BE2C (cell line): ENCODE results near the gene SGCA.

Experiments
- DNase-seq: peaks from one replicate; pipeline ENCODE4 v3.0.0-alpha.2; 2020
- H3K27me3 ChIP-seq: fragments of 250-450 bp; sonication (Bioruptor Pico); 2 replicates; pipeline ENCODE4 v1.5.1; 2020; ENCODE audit warnings: mild to moderate bottlenecking
- H3K36me3 ChIP-seq: fragments of 250-450 bp; sonication (Bioruptor Pico); 2 replicates; pipeline ENCODE4 v1.5.1; 2020; ENCODE audit warnings: mild to moderate bottlenecking
- H3K4me1 ChIP-seq: fragments of 250-450 bp; sonication (Bioruptor Pico); 2 replicates; pipeline ENCODE4 v1.5.1; 2020
- H3K4me3 ChIP-seq: 2 replicates; pipeline ENCODE4 v1.5.1; 2011; ENCODE audit warnings: low read depth, low read length
- H3K9me3 ChIP-seq: fragments of 250-450 bp; sonication (Bioruptor Pico); 2 replicates; pipeline ENCODE4 v1.5.1; 2020
- CTCF ChIP-seq: IDR thresholded peaks from 2 replicates; pipeline ENCODE4 v1.5.1; 2012; ENCODE audit warnings: mild to moderate bottlenecking, low read depth, low read length

Gene SGCA

GRCh38 chr17:50181591-50182560 lies 16.1 kb downstream of the SGCA start:
- no peaks in the 10 kb centered on the region for H3K27me3 ChIP-seq
- H3K9me3 ChIP-seq = no peaks in the 10 kb centered on the region
- no peak for TF ChIP-seq CTCF
- H3K4me3 ChIP-seq = no peak overlapping the region
- H3K36me3 ChIP-seq = no peaks in the 10 kb centered on the region
- DNase-seq = no peak
- H3K4me1 ChIP-seq = peaks cover 3% of the 10 kb centered on the region

- no peaks in the 10 kb centered on the region for H3K27me3 ChIP-seq
- H3K4me3 ChIP-seq = no peak overlapping the region
- TF ChIP-seq CTCF = no peak
- H3K9me3 ChIP-seq = no peaks in the 10 kb centered on the region
- H3K36me3 ChIP-seq = no peaks in the 10 kb centered on the region
- no peak for DNase-seq
- peaks cover under 1% of the 10 kb centered on the region for H3K4me1 ChIP-seq
These were observed 17.1 kb downstream of the SGCA start for GRCh38 chr17:50182783-50183420.

- no peak for TF ChIP-seq CTCF
- no peaks in the 10 kb centered on the region for H3K27me3 ChIP-seq
- no peak for DNase-seq
- H3K4me3 ChIP-seq = no peak overlapping the region
- H3K4me1 ChIP-seq = no peaks in the 10 kb centered on the region
- no peaks in the 10 kb centered on the region for H3K36me3 ChIP-seq
- no peaks in the 10 kb centered on the region for H3K9me3 ChIP-seq
These were observed 17.7 kb downstream of the SGCA start for GRCh38 chr17:50183421-50183994.

- no peak for DNase-seq
- TF ChIP-seq CTCF = 0 out of 2 replicates have a peak, but pooled peaks have one; percentile 14
- H3K36me3 ChIP-seq = no peaks in the 10 kb centered on the region
- no peaks in the 10 kb centered on the region for H3K9me3 ChIP-seq
- H3K4me1 ChIP-seq = no peaks in the 10 kb centered on the region
- no peaks in the 10 kb centered on the region for H3K27me3 ChIP-seq
- H3K4me3 ChIP-seq = no peak overlapping the region
These were observed 18.3 kb downstream of the SGCA start for GRCh38 chr17:50184064-50184463.

GRCh38 chr17:50184611-50185398 lies 19.0 kb downstream of the SGCA start:
- no peak for TF ChIP-seq CTCF
- DNase-seq = no peak
- H3K4me3 ChIP-seq = no peak overlapping the region

More at GRCh38 chr17:50184611-50185398, 19.0 kb downstream of the SGCA start:
- no peaks in the 10 kb centered on the region for H3K36me3 ChIP-seq
- H3K4me1 ChIP-seq = no peaks in the 10 kb centered on the region
- H3K27me3 ChIP-seq = no peaks in the 10 kb centered on the region
- no peaks in the 10 kb centered on the region for H3K9me3 ChIP-seq
